Cardiac fibroblast (primary cell): ENCODE data around the gene FAM83D.

Experiments used
- DNase-seq, 2 donors: peaks; one replicate each; pipeline versions ENCODE4 v3.0.0 to v3.0.0-alpha.2; 2010; ENCODE audit warnings: low read depth in 2 of 2
- H3K4me3 ChIP-seq, 2 donors: replicated peaks in 1 of 2; 1 replicate in 1 of 2; 2 replicates in 1 of 2; pipeline ENCODE4 v1.5.1; 2011; ENCODE audit warnings: low read depth in 2 of 2, low read length in 2 of 2, mild to moderate bottlenecking in 2 of 2, moderate library complexity in 1 of 2
- CTCF ChIP-seq: IDR thresholded peaks from one replicate; pipeline ENCODE4 v1.5.1; 2011; ENCODE audit warnings: low read depth, mild to moderate bottlenecking, low read length, inconsistent platforms

The FAM83D gene

GRCh38 chr20:38932457-38933120 is 6.4 kb downstream of the FAM83D start:
- peak; percentile 84 to 95 for DNase-seq
- no peak for TF ChIP-seq CTCF
- peak overlapping the region; percentile 0 to 3 for H3K4me3 ChIP-seq

GRCh38 chr20:38934530-38934929 is 8.3 kb downstream of the FAM83D start:
- TF ChIP-seq CTCF, result no peak
- H3K4me3 ChIP-seq, result no peak overlapping the region
- peak in 1 of 2 donors; percentile 52 for DNase-seq

GRCh38 chr20:38935285-38935684 is 9.1 kb downstream of the FAM83D start:
- H3K4me3 ChIP-seq, result no peak overlapping the region
- DNase-seq, result peak; percentile 56 to 58

GRCh38 chr20:38935967-38936407 is 9.8 kb downstream of the FAM83D start:
- H3K4me3 ChIP-seq, result no peak overlapping the region
- no peak for TF ChIP-seq CTCF
- peak; percentile 22 to 23 for DNase-seq

More at GRCh38 chr20:38935285-38935684, 9.1 kb downstream of the FAM83D start:
- peak; percentile 30 for TF ChIP-seq CTCF

- H3K4me3 ChIP-seq, result no peak overlapping the region
- TF ChIP-seq CTCF, result no peak
- DNase-seq, result no peak
These were observed 10.8 kb downstream of the FAM83D start for GRCh38 chr20:38937000-38937399.

GRCh38 chr20:38937978-38938473 is 11.8 kb downstream of the FAM83D start:
- H3K4me3 ChIP-seq, result no peak overlapping the region
- no peak for TF ChIP-seq CTCF
- peak in 1 of 2 donors; percentile 28 for DNase-seq

- H3K4me3 ChIP-seq, result no peak overlapping the region
- DNase-seq, result no peak
- TF ChIP-seq CTCF, result no peak
These were observed 13.5 kb downstream of the FAM83D start for GRCh38 chr20:38939686-38940085.
